IgD-negative memory B cell (primary cell): ENCODE results near the gene RRAS. TPM values are rescaled to one million over a fixed set of nuclear protein-coding genes. Genes with fewer than 3 reads are reported as not detected.

Experiments
- H3K27ac Mint-ChIP-seq, 3 donors: one replicate each; pipeline ENCODE4 v1.8.0; 2020 to 2022; ENCODE audit warnings: mild to moderate bottlenecking in 3 of 3, mixed read lengths in 3 of 3, moderate library complexity in 1 of 3
- H3K27me3 Mint-ChIP-seq: one replicate; pipeline ENCODE4 v1.8.0; 2021; ENCODE audit warnings: mixed read lengths
- H3K36me3 Mint-ChIP-seq: one replicate; pipeline ENCODE4 v1.8.0; 2020; ENCODE audit warnings: mild to moderate bottlenecking, mixed read lengths
- H3K4me1 Mint-ChIP-seq, 3 donors: one replicate each; pipeline ENCODE4 v1.8.0; 2020 to 2022; ENCODE audit warnings: mixed read lengths in 3 of 3, mild to moderate bottlenecking in 1 of 3
- H3K4me3 Mint-ChIP-seq, 4 donors: one replicate each; pipeline ENCODE4 v1.8.0; 2020 to 2022; ENCODE audit warnings: mild to moderate bottlenecking in 4 of 4, mixed read lengths in 4 of 4, moderate library complexity in 3 of 4
- H3K9me3 Mint-ChIP-seq, 3 donors: one replicate each; pipeline ENCODE4 v1.8.0; 2020 to 2021; ENCODE audit warnings: mixed read lengths in 3 of 3, mild to moderate bottlenecking in 1 of 3
- polyA plus RNA-seq: library from polyadenylated mRNA; unstranded; fragments of 300-500 nt; fragmentation: Illumina TruSeq; gene quantifications from one replicate; pipeline ENCODE4 v1.2.3, GENCODE V29; 2021

Gene RRAS
- polyA plus RNA-seq, 1 donor from 2014 or later, result 18.4 TPM

GRCh38 chr19:49653466-49653806, 13.5 kb upstream of the RRAS start:
- Mint-ChIP-seq H3K9me3 (no peaks in the 10 kb centered on the region), H3K36me3 (no peaks in the 10 kb centered on the region), H3K27me3 (no peaks in the 10 kb centered on the region), H3K4me1 (no peaks in the 10 kb centered on the region), H3K4me3 (no peak overlapping the region), H3K27ac (no peak overlapping the region)

GRCh38 chr19:49652551-49653465, 12.9 kb upstream of the RRAS start:
- Mint-ChIP-seq H3K27me3 (no peaks in the 10 kb centered on the region), H3K4me1 (no peaks in the 10 kb centered on the region), H3K27ac (no peak overlapping the region), H3K9me3 (no peaks in the 10 kb centered on the region), H3K36me3 (no peaks in the 10 kb centered on the region), H3K4me3 (no peak overlapping the region)

DNA sequence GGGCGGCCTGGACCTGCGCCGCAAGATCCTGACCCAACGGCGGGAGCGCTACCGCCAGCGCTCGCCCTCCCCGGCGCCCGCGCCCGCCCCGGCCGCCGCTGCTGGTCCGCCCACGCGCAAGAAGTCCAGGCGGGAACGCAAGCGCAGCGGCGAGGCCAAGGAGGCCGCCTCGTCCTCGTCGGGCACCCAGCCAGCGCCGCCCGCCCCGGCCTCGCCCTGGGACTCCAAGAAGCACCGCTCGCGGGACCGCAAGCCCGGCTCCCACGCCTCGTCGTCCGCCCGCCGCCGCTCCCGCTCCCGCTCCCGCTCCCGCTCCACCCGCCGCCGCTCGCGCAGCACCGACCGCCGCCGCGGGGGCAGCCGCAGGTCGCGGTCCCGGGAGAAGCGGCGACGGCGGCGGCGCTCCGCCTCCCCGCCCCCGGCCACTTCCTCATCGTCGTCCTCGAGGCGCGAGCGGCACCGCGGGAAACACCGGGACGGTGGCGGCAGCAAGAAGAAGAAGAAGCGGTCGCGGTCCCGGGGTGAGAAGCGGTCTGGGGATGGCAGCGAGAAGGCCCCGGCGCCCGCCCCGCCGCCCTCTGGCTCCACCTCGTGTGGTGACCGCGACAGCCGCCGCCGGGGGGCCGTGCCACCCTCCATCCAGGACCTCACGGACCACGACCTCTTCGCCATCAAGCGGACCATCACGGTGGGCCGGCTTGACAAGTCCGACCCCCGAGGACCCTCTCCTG, 12.0 kb upstream of the RRAS start:
- no peaks in the 10 kb centered on the region for H3K9me3 Mint-ChIP-seq
- no peak overlapping the region for H3K27ac Mint-ChIP-seq
- H3K4me1 Mint-ChIP-seq, result no peaks in the 10 kb centered on the region
- no peaks in the 10 kb centered on the region for H3K27me3 Mint-ChIP-seq
- no peak overlapping the region for H3K4me3 Mint-ChIP-seq
- H3K36me3 Mint-ChIP-seq, result peaks cover 3% of the 10 kb centered on the region

DNA sequence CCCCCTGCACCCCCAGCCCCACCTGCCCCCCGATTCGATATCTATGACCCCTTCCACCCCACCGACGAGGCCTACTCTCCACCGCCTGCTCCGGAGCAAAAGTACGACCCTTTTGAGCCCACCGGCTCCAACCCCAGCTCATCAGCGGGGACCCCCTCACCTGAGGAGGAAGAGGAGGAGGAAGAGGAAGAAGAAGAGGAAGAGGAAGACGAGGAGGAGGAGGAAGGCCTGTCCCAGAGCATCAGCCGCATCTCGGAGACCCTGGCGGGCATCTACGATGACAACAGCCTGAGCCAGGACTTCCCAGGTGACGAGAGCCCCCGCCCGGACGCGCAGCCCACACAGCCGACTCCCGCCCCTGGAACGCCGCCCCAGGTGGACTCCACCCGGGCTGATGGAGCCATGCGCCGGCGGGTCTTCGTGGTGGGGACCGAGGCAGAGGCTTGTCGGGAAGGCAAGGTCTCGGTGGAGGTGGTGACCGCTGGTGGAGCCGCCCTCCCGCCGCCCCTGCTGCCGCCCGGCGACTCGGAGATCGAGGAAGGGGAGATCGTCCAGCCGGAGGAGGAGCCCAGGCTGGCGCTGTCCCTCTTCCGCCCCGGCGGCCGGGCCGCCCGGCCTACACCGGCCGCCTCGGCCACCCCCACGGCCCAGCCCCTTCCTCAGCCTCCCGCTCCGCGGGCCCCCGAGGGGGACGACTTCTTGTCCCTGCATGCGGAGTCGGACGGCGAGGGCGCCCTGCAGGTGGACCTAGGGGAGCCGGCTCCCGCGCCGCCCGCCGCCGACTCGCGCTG, 11.3 kb upstream of the RRAS start:
- Mint-ChIP-seq H3K36me3 (peaks cover 5% of the 10 kb centered on the region), H3K9me3 (no peaks in the 10 kb centered on the region), H3K4me3 (no peak overlapping the region), H3K27ac (no peak overlapping the region), H3K4me1 (no peaks in the 10 kb centered on the region), H3K27me3 (no peaks in the 10 kb centered on the region)

- H3K4me3 Mint-ChIP-seq, result peak overlapping the region in 1 of 4 donors; percentile 35
- no peak overlapping the region for H3K27ac Mint-ChIP-seq
- H3K9me3 Mint-ChIP-seq, result no peaks in the 10 kb centered on the region
- H3K4me1 Mint-ChIP-seq, result peaks cover 11 to 23% (median 15%) of the 10 kb centered on the region in 3 donors
- H3K27me3 Mint-ChIP-seq, result no peaks in the 10 kb centered on the region
- peaks cover 5% of the 10 kb centered on the region for H3K36me3 Mint-ChIP-seq
These were observed 6.6 kb upstream of the RRAS start for GRCh38 chr19:49646586-49646985.

- Mint-ChIP-seq H3K27ac (peak overlapping the region in 1 of 3 donors; percentile 51), H3K9me3 (no peaks in the 10 kb centered on the region), H3K4me3 (no peak overlapping the region), H3K27me3 (no peaks in the 10 kb centered on the region), H3K36me3 (peaks cover 5% of the 10 kb centered on the region), H3K4me1 (peaks cover 11 to 24% (median 15%) of the 10 kb centered on the region in 3 donors)
These were observed 6.1 kb upstream of the RRAS start for GRCh38 chr19:49645995-49646394.

- Mint-ChIP-seq H3K4me1 (peaks cover 11 to 27% (median 15%) of the 10 kb centered on the region in 3 donors), H3K27me3 (no peaks in the 10 kb centered on the region), H3K27ac (no peak overlapping the region), H3K9me3 (no peaks in the 10 kb centered on the region), H3K4me3 (peak overlapping the region in 1 of 4 donors; percentile 38), H3K36me3 (peaks cover 5% of the 10 kb centered on the region)
These were observed 5.6 kb upstream of the RRAS start for GRCh38 chr19:49645592-49645991.

GRCh38 chr19:49643466-49643865, 3.5 kb upstream of the RRAS start:
- no peaks in the 10 kb centered on the region for H3K27me3 Mint-ChIP-seq
- H3K9me3 Mint-ChIP-seq, result no peaks in the 10 kb centered on the region
- peaks cover 5% of the 10 kb centered on the region for H3K36me3 Mint-ChIP-seq
- peak overlapping the region in 3 of 4 donors; percentile 87 to 98 (median 90) for H3K4me3 Mint-ChIP-seq
- peak overlapping the region in 2 of 3 donors; percentile 19 to 99 for H3K27ac Mint-ChIP-seq
- H3K4me1 Mint-ChIP-seq, result peaks cover 16 to 33% (median 18%) of the 10 kb centered on the region in 3 donors

DNA sequence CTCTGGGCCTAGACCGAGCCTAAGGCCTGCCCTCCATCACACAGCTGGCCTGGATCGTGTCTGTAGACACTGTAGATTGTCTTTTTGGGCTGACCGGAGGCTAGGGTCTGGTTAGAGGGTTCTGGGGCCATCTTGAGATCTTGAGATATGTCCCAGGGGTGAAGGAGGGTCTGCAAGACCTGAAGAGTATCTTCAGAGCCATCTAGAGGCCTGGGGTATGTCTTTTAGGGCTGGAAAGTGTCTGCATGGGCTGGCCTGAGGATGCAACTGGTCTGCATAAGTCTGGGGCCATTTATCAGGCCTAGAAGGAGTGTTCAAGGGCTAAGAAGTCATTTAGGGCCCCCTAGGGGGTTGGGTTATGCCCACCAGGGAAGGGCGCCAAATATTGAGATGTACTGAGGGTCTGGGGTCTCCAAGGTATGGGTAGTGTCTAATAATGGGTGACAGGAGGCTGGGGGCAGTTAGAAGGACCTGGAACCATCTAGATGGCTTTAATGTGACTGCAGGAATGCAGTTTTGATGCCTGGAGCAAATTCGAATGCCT, 2.6 kb upstream of the RRAS start:
- Mint-ChIP-seq H3K27ac (peak overlapping the region; percentile 88 to 99 (median 98)), H3K9me3 (no peaks in the 10 kb centered on the region)

GRCh38 chr19:49641688-49642491, 1.9 kb upstream of the RRAS start, which contains the start of gene SCAF1:
SCAF1 (plus strand) TSS chr19:49642209; CDS start chr19:49645027, 2,818 bp downstream.
- peak within 1 kb of the TSS; percentile 87 to 99 (median 94) for H3K4me3 Mint-ChIP-seq

More for the DNA sequence above, 2.6 kb upstream of the RRAS start:
- H3K36me3 Mint-ChIP-seq, result peaks cover 5% of the 10 kb centered on the region
- peaks cover 2% of the 10 kb centered on the region for H3K27me3 Mint-ChIP-seq
- H3K4me1 Mint-ChIP-seq, result peaks cover 16 to 38% (median 23%) of the 10 kb centered on the region in 3 donors
- H3K4me3 Mint-ChIP-seq, result peak overlapping the region; percentile 87 to 99 (median 94)

GRCh38 chr19:49639401-49640112, 386 bp downstream of the RRAS start:
- H3K36me3 Mint-ChIP-seq, result no peaks in the 10 kb centered on the region
- peak overlapping the region in 2 of 3 donors; percentile 88 to 98 for H3K27ac Mint-ChIP-seq
- H3K27me3 Mint-ChIP-seq, result peaks cover 2% of the 10 kb centered on the region
- peaks cover 16 to 38% (median 29%) of the 10 kb centered on the region in 3 donors for H3K4me1 Mint-ChIP-seq
- no peaks in the 10 kb centered on the region for H3K9me3 Mint-ChIP-seq
- H3K4me3 Mint-ChIP-seq, result peak overlapping the region; percentile 87 to 99 (median 94)

More at GRCh38 chr19:49641688-49642491, 1.9 kb upstream of the RRAS start, which contains the start of gene SCAF1:
- Mint-ChIP-seq H3K27ac (peak within 1 kb of the TSS; percentile 88 to 99 (median 98)), H3K36me3 (peaks cover 1% of the 10 kb centered on the region), H3K4me1 (peaks cover 16 to 38% (median 25%) of the 10 kb centered on the region in 3 donors), H3K27me3 (peaks cover 2% of the 10 kb centered on the region), H3K9me3 (no peaks in the 10 kb centered on the region)

DNA sequence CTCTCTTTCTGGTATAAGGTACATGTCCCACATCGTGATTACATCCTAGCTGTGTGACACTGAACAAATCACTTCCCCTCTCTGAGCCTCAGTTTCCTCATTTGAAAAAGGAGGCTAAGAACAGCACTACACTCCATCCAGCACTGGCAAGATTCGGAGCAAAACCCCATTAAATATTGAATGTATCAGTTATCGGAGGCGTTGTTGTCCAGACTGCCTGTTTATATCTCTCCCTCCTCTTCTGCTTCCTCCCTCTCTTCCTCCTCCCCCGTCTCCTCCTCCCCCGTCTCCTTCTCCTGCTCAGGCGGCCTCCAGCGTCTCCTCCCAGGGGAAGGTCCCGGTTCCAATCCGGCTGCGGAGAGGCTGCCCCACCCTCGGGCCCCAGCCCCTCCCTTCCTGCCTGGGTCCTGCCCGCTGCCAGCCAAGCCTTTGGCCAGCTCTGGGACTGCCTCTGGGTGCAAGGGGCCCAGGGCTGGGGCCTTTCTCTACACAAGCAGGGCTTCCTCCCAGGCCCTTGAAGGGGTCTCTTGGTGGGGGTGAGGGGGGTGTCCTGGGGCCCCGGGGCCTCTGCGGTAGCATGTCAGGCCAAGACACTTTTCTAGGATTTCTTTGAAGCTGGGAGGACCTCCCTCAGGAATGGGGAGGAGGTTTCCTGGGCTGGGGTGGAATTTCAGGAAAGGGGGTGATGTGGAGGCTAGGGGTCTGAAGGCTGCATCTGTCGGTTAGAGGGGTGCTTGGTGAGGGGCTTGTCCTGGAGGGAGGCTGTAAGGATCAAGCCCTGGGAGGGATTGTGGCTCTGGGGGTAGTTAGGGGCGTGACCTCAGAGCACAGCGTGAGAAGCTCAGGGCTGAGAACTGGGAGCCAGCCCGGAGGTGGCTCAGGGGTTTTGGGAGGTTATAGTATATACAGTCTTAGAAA, 1.9 kb downstream of the RRAS start:
- peak overlapping the region in 3 of 4 donors; percentile 56 to 86 (median 77) for H3K4me3 Mint-ChIP-seq
- H3K4me1 Mint-ChIP-seq, result peaks cover 5 to 24% (median 21%) of the 10 kb centered on the region in 3 donors
- H3K36me3 Mint-ChIP-seq, result no peaks in the 10 kb centered on the region
- H3K27me3 Mint-ChIP-seq, result peaks cover 2% of the 10 kb centered on the region
- peak overlapping the region in 2 of 3 donors; percentile 78 to 87 for H3K27ac Mint-ChIP-seq
- H3K9me3 Mint-ChIP-seq, result no peaks in the 10 kb centered on the region
